SK-N-SH (cell line): ENCODE results near the gene CYP26C1.

Experiments
- CHD2 ChIP-seq: fragments of 150-350 bp; IDR thresholded peaks from 2 replicates; pipeline ENCODE4 v1.6.1; 2018; ENCODE audit warnings: low read length; ENCODE audit not compliant: partially characterized antibody
- EP300 ChIP-seq, 2 experiments: IDR thresholded peaks; 2 replicates each; pipeline versions ENCODE4 v1.4.0 to v1.6.1; 2012; ENCODE audit warnings: borderline replicate concordance in 1 of 2, low read depth in 1 of 2, low read length in 1 of 2
- EZH2phosphoT487 ChIP-seq: fragments of 200-600 bp; sonication (generic); IDR thresholded peaks from 2 replicates; pipeline ENCODE4 v1.6.1; 2017; ENCODE audit warnings: low read depth, mixed run types, mild to moderate bottlenecking, antibody characterized with exemption, moderate library complexity, borderline replicate concordance
- FOXM1 ChIP-seq: IDR thresholded peaks from 2 replicates; pipeline ENCODE4 v1.4.0; 2012; ENCODE audit warnings: low read depth, mild to moderate bottlenecking
- GABPA ChIP-seq: IDR thresholded peaks from 2 replicates; pipeline ENCODE4 v1.4.0; 2012; ENCODE audit warnings: low read depth, mild to moderate bottlenecking
- JUND ChIP-seq: IDR thresholded peaks from 2 replicates; pipeline ENCODE4 v1.4.0; 2012
- POLR2AphosphoS5 ChIP-seq: IDR thresholded peaks from 2 replicates; pipeline ENCODE4 v1.6.1; 2012; ENCODE audit warnings: low read depth, low read length
- RXRA ChIP-seq: IDR thresholded peaks from 2 replicates; pipeline ENCODE4 v1.4.0; 2012; ENCODE audit warnings: low read depth, mild to moderate bottlenecking, borderline replicate concordance
- TEAD4 ChIP-seq: IDR thresholded peaks from 2 replicates; pipeline ENCODE4 v1.4.0; 2012; ENCODE audit warnings: mild to moderate bottlenecking, borderline replicate concordance; ENCODE audit not compliant: insufficient read depth
- YY1 ChIP-seq: IDR thresholded peaks from 2 replicates; pipeline ENCODE4 v1.4.0; 2012; ENCODE audit warnings: low read depth, mild to moderate bottlenecking
- TF ChIP-seq, protein P1 (sequence below): IDR thresholded peaks from 2 replicates; pipeline ENCODE4 v1.6.1; 2012; ENCODE audit warnings: mild to moderate bottlenecking, low read depth, low read length, moderate library complexity
- TF ChIP-seq, protein P2 (sequence below): fragments of 200-600 bp; sonication (generic); IDR thresholded peaks from 2 replicates; pipeline ENCODE4 v1.6.1; 2017; ENCODE audit warnings: antibody characterized with exemption, mild to moderate bottlenecking, moderate library complexity
- TF ChIP-seq, protein P3 (sequence below): IDR thresholded peaks from 2 replicates; pipeline ENCODE4; 2012
- TF ChIP-seq, protein P4 (sequence below): IDR thresholded peaks from 2 replicates; pipeline ENCODE4 v1.4.0; 2012; ENCODE audit warnings: low read depth

DNA sequence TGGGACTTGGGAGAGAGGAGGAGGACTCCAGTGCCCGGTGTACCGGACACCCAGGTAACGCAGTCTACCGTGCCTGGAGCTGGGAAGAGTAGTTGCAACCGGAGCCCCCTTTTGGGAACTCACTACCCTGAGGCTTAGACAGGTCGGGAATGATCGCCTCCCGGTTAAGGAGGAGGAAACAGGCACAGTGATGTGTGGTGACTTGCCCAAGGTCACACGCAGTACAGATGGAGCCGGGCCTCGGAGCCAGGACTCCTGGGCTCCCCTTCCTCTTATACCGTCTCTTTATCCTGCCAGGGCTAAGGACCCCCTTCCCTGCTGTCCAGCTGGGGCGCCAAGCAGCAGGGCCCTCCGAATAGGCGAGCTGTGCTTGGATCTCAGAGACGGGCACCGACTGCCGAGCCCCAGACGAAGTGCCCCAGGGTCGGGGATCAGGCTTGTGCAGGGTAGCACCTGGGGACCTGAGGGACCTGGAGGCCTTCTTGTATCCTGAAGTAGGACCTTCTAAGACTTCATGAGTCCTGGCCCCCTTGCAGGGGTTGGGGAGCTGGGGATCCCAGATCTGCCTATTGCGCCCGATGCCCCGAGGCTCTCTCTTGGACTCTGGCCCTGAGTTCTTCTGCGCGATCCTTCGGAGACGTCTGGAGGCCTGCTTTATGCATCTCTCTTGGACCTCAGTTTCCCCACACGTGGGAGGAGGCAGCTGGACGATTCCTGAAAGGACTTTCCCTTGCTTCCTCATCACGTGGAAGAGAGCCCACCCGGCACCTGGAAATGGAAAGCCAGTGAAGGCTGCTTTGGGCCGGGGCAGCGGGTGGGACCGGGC lies 12.3 kb downstream of the CYP26C1 start:
- TF ChIP-seq, protein P1, sequence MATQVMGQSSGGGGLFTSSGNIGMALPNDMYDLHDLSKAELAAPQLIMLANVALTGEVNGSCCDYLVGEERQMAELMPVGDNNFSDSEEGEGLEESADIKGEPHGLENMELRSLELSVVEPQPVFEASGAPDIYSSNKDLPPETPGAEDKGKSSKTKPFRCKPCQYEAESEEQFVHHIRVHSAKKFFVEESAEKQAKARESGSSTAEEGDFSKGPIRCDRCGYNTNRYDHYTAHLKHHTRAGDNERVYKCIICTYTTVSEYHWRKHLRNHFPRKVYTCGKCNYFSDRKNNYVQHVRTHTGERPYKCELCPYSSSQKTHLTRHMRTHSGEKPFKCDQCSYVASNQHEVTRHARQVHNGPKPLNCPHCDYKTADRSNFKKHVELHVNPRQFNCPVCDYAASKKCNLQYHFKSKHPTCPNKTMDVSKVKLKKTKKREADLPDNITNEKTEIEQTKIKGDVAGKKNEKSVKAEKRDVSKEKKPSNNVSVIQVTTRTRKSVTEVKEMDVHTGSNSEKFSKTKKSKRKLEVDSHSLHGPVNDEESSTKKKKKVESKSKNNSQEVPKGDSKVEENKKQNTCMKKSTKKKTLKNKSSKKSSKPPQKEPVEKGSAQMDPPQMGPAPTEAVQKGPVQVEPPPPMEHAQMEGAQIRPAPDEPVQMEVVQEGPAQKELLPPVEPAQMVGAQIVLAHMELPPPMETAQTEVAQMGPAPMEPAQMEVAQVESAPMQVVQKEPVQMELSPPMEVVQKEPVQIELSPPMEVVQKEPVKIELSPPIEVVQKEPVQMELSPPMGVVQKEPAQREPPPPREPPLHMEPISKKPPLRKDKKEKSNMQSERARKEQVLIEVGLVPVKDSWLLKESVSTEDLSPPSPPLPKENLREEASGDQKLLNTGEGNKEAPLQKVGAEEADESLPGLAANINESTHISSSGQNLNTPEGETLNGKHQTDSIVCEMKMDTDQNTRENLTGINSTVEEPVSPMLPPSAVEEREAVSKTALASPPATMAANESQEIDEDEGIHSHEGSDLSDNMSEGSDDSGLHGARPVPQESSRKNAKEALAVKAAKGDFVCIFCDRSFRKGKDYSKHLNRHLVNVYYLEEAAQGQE = no peak
- no peak for TF ChIP-seq GABPA
- no peak for TF ChIP-seq TEAD4
- TF ChIP-seq, protein P2, sequence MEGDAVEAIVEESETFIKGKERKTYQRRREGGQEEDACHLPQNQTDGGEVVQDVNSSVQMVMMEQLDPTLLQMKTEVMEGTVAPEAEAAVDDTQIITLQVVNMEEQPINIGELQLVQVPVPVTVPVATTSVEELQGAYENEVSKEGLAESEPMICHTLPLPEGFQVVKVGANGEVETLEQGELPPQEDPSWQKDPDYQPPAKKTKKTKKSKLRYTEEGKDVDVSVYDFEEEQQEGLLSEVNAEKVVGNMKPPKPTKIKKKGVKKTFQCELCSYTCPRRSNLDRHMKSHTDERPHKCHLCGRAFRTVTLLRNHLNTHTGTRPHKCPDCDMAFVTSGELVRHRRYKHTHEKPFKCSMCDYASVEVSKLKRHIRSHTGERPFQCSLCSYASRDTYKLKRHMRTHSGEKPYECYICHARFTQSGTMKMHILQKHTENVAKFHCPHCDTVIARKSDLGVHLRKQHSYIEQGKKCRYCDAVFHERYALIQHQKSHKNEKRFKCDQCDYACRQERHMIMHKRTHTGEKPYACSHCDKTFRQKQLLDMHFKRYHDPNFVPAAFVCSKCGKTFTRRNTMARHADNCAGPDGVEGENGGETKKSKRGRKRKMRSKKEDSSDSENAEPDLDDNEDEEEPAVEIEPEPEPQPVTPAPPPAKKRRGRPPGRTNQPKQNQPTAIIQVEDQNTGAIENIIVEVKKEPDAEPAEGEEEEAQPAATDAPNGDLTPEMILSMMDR = no peak
- TF ChIP-seq, protein P3, sequence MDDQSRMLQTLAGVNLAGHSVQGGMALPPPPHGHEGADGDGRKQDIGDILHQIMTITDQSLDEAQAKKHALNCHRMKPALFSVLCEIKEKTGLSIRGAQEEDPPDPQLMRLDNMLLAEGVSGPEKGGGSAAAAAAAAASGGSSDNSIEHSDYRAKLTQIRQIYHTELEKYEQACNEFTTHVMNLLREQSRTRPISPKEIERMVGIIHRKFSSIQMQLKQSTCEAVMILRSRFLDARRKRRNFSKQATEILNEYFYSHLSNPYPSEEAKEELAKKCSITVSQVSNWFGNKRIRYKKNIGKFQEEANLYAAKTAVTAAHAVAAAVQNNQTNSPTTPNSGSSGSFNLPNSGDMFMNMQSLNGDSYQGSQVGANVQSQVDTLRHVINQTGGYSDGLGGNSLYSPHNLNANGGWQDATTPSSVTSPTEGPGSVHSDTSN = no peak
- no peak for TF ChIP-seq JUND
- no peak for TF ChIP-seq CHD2
- TF ChIP-seq EP300 (IDR thresholded peaks at IDR 0.05; ENCODE audit: borderline replicate concordance in 1 of 2, low read depth in 1 of 2, low read length in 1 of 2) = no peak
- TF ChIP-seq YY1 = no peak
- no peak for TF ChIP-seq POLR2AphosphoS5
- TF ChIP-seq, protein P4, sequence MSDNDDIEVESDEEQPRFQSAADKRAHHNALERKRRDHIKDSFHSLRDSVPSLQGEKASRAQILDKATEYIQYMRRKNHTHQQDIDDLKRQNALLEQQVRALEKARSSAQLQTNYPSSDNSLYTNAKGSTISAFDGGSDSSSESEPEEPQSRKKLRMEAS = no peak
- no peak for TF ChIP-seq EZH2phosphoT487
- TF ChIP-seq RXRA = no peak
- no peak for TF ChIP-seq FOXM1
